ENCODE measurements around the gene CCDC170. TPM values are rescaled to one million over a fixed set of nuclear protein-coding genes. Genes with fewer than 3 reads are reported as not detected.

CCDC170 gene
- total and polyA plus RNA-seq, 2 of the 8 experiments (the other 6 are each of a cell fraction or from before 2014, with no cell fraction given) = 0.06 to 0.09 TPM

- Histone ChIP-seq H2BK20ac (ENCODE audit: low read length) (no peak overlapping the region), H3K18ac (ENCODE audit: extremely low read depth, low read length) (no peak overlapping the region), H3K36me3 (ENCODE audit: control insufficient read depth in 2 of 4, insufficient read depth in 4 of 4, low read length in 3 of 4) (no peaks in the 10 kb centered on the region), H3K4me3 (ENCODE audit: extremely low read depth in 1 of 4, insufficient read depth in 2 of 4, low read depth in 3 of 4, low read length in 4 of 4) (no peak overlapping the region), H2BK12ac (ENCODE audit: low read depth, low read length) (no peak overlapping the region), H3K27me3 (replicated peaks in 1 of 4; ENCODE audit: control insufficient read depth in 3 of 4, extremely low read depth in 1 of 4, insufficient read depth in 3 of 4, low read length in 3 of 4) (no peaks in the 10 kb centered on the region), H3K23ac (ENCODE audit: insufficient read length) (no peak overlapping the region), H3K79me1 (ENCODE audit: low read depth, low read length) (no peaks in the 10 kb centered on the region), H4K20me1 (replicated peaks in 1 of 2; ENCODE audit: control insufficient read depth in 1 of 2, insufficient read depth in 2 of 2, low read length in 2 of 2) (no peaks in the 10 kb centered on the region), H3K9me3 (ENCODE audit: insufficient read depth in 2 of 2, low read depth in 1 of 2, low read length in 1 of 2) (no peaks in the 10 kb centered on the region), H2BK15ac (ENCODE audit: low read length) (no peak overlapping the region), H2AK5ac (ENCODE audit: low read depth, low read length) (no peak overlapping the region), H2AFZ (ENCODE audit: low read length) (no peak overlapping the region), H3K23me2 (ENCODE audit: low read depth, low read length) (no peaks in the 10 kb centered on the region; the same call in 1 of the 2 replicates), H3K79me2 (ENCODE audit: control insufficient read depth in 1 of 2, insufficient read depth in 2 of 2, low read length in 2 of 2) (no peaks in the 10 kb centered on the region), H4K91ac (replicated peaks; ENCODE audit: insufficient read length, low read length) (no peak overlapping the region), H4K8ac (ENCODE audit: extremely low read depth, insufficient read depth, low read length) (no peak overlapping the region), H3K9ac (replicated peaks in 1 of 4; ENCODE audit: extremely low read depth in 1 of 4, low read depth in 3 of 4, low read length in 3 of 4) (no peak overlapping the region), H4K5ac (ENCODE audit: insufficient read length, low read depth, low read length) (no peak overlapping the region), H3K4me1 (replicated peaks in 1 of 4; ENCODE audit: control insufficient read depth in 3 of 4, insufficient read depth in 4 of 4, low read length in 3 of 4) (peaks cover 0 to 8% (median 4%) of the 10 kb centered on the region in 4 experiments; a peak in 5 of 7 replicates), H2BK120ac (replicated peaks; ENCODE audit: low read depth, low read length) (no peak overlapping the region), H3K27ac (ENCODE audit: low read depth, low read length) (no peak overlapping the region), H3K56ac (replicated peaks; ENCODE audit: insufficient read length, low read depth, low read length) (no peak overlapping the region), H3K4ac (replicated peaks; ENCODE audit: insufficient read length, low read depth, low read length) (no peak overlapping the region), H3K4me2 (ENCODE audit: insufficient read depth in 1 of 2, low read depth in 2 of 2, low read length in 2 of 2) (no peak overlapping the region), H2BK5ac (ENCODE audit: low read depth, low read length) (no peak overlapping the region), H3K14ac (ENCODE audit: insufficient read length) (no peak overlapping the region)
- ChIA-PET POLR2A (ENCODE audit: partially characterized antibody) (no interaction called here), CTCF (ENCODE audit: partially characterized antibody) (interaction anchor here (1.1 to 1.8 kb wide), 6 partner anchors 9 to 156 kb away, joined by 3 to 5 read pairs (median 4); no protein-coding TSS in a partner anchor)
- TF ChIP-seq CTCF (IDR thresholded peaks at IDR 0.05; ENCODE audit: control extremely low read depth in 1 of 3, insufficient read depth in 1 of 3, low read depth in 1 of 3, low read length in 3 of 3) (no peak), SIX5 (IDR thresholded peaks at IDR 0.05; ENCODE audit: low read depth, low read length) (no peak), KDM1A (IDR thresholded peaks at IDR 0.05; ENCODE audit: borderline replicate concordance, low read length) (peak; percentile 35; the same call in 1 of the 2 replicates), SUZ12 (IDR thresholded peaks at IDR 0.05; ENCODE audit: low read length) (no peak)
- FAIRE-seq (no peak), DNase-seq (ENCODE audit: low read depth in 1 of 2, low spot score in 2 of 2) (no peak)
- WGBS, 2 experiments (ENCODE audit: extremely low coverage in 1 of 2, insufficient coverage in 1 of 2, insufficient read length in 1 of 2, insufficient replicate concordance in 2 of 2, low coverage in 1 of 2, low lambda C conversion rate in 2 of 2, missing lambda C conversion rate in 1 of 2) = 86% methylated on average over 2 of the region's 2 CpGs; no CpG with 5 or more reads in 1 of the 2 experiments
Measured at GRCh38 chr6:151624071-151624470, 130.3 kb downstream of the CCDC170 start.
